Neural cell (in vitro differentiated cells): Measurements from ENCODE around the gene DBX1. TPM values are rescaled to one million over a fixed set of nuclear protein-coding genes. Genes with fewer than 3 reads are reported as not detected.

Source experiments
- H2AFZ ChIP-seq: fragments of 200-600, 300-800 bp; sonication (generic), shearing (Covaris generic); 2 replicates; pipeline ENCODE4 v1.6.0; 2014; ENCODE audit warnings: low read depth, mild to moderate bottlenecking, antibody characterized with exemption, low read length, moderate library complexity
- H3F3A ChIP-seq: fragments of 200-600 bp; shearing (Covaris generic); 2 replicates; pipeline ENCODE4 v1.6.1; 2016; ENCODE audit warnings: mild to moderate bottlenecking, moderate library complexity, mixed read lengths, antibody characterized with exemption, low read length; ENCODE audit not compliant: insufficient read depth, poor library complexity, severe bottlenecking
- H3K27ac ChIP-seq: fragments of 200-600, 300-800 bp; sonication (generic), shearing (Covaris generic); 2 replicates; pipeline ENCODE4 v1.5.1; 2014; ENCODE audit warnings: mild to moderate bottlenecking, low read length, moderate library complexity
- H3K27me3 ChIP-seq: fragments of 300-800, 200-600 bp; sonication (generic), shearing (Covaris generic); 2 replicates; pipeline ENCODE4 v1.6.0; 2014; ENCODE audit warnings: mild to moderate bottlenecking, low read depth, low read length, moderate library complexity; ENCODE audit not compliant: insufficient read depth
- H3K36me3 ChIP-seq: fragments of 300-800, 200-600 bp; sonication (generic), shearing (Covaris generic); 2 replicates; pipeline ENCODE4 v1.5.1; 2014; ENCODE audit warnings: mild to moderate bottlenecking, antibody characterized with exemption, low read length, moderate library complexity; ENCODE audit not compliant: insufficient read depth
- H3K4me2 ChIP-seq: fragments of 300-800, 200-600 bp; sonication (generic), shearing (Covaris generic); 2 replicates; pipeline ENCODE4 v1.6.0; 2014; ENCODE audit warnings: mild to moderate bottlenecking, low read length
- H3K4me3 ChIP-seq: fragments of 300-800, 200-600 bp; sonication (generic), shearing (Covaris generic); 2 replicates; pipeline ENCODE4 v1.5.1; 2014; ENCODE audit warnings: mild to moderate bottlenecking, low read length, moderate library complexity
- H3K79me2 ChIP-seq: fragments of 200-600 bp; shearing (Covaris generic); replicated peaks from 2 replicates; pipeline ENCODE4 v1.6.0; 2014; ENCODE audit warnings: mild to moderate bottlenecking, low read length, moderate library complexity; ENCODE audit not compliant: insufficient read depth
- H3K9ac ChIP-seq: fragments of 300-800, 200-600 bp; sonication (generic), shearing (Covaris generic); 2 replicates; pipeline ENCODE4 v1.6.1; 2016; ENCODE audit warnings: mild to moderate bottlenecking, low read length, mixed read lengths
- H3K9me2 ChIP-seq: fragments of 200-600 bp; shearing (Covaris generic); 2 replicates; pipeline ENCODE4 v1.6.1; 2016; ENCODE audit warnings: mild to moderate bottlenecking, low read length, mixed read lengths; ENCODE audit not compliant: insufficient read depth
- H3K9me3 ChIP-seq: fragments of 200-600, 300-800 bp; sonication (generic), shearing (Covaris generic); 2 replicates; pipeline ENCODE4 v1.6.1; 2016; ENCODE audit warnings: mild to moderate bottlenecking, mixed run types, low read length, moderate library complexity, mixed read lengths
- H4K20me1 ChIP-seq: fragments of 200-600 bp; shearing (Covaris generic); 2 replicates; pipeline ENCODE4 v1.6.1; 2016; ENCODE audit warnings: mild to moderate bottlenecking, mixed run types; ENCODE audit not compliant: insufficient read depth
- EP300 ChIP-seq: fragments of 450-650 bp; conservative IDR thresholded peaks from 2 replicates; pipeline ENCODE4 v1.6.1; 2014; ENCODE audit warnings: antibody characterized with exemption, mild to moderate bottlenecking, moderate library complexity; ENCODE audit not compliant: poor library complexity, severe bottlenecking
- EZH2 ChIP-seq: fragments of 200-600, 300-800 bp; shearing (Covaris generic), sonication (generic); IDR thresholded peaks from 2 replicates; pipeline ENCODE4 v1.6.1; 2014; ENCODE audit warnings: antibody characterized with exemption, low read length, borderline replicate concordance, mild to moderate bottlenecking; ENCODE audit not compliant: insufficient read depth, poor library complexity, severe bottlenecking
- POLR2AphosphoS5 ChIP-seq: IDR thresholded peaks from 2 replicates; pipeline ENCODE4 v1.6.1; 2012
- RAD21 ChIP-seq: fragments of 450-650 bp; conservative IDR thresholded peaks from 2 replicates; pipeline ENCODE4 v1.6.1; 2014; ENCODE audit warnings: antibody characterized with exemption, mild to moderate bottlenecking, moderate library complexity
- polyA plus RNA-seq: library from polyadenylated mRNA; depleted of rRNA; stranded (reverse); fragments of >200 nt; gene quantifications from 2 replicates; pipeline ENCODE4 v1.2.3, GENCODE V29; 2014
- TF ChIP-seq, protein P1 (sequence below): fragments of 450-650 bp; IDR thresholded peaks from 2 replicates; pipeline ENCODE4 v1.5.1; 2014; ENCODE audit warnings: antibody characterized with exemption, mild to moderate bottlenecking, moderate library complexity; ENCODE audit not compliant: poor library complexity, severe bottlenecking
- TF ChIP-seq, protein P2 (sequence below): IDR thresholded peaks from 2 replicates; pipeline ENCODE4 v1.6.1; 2012; ENCODE audit warnings: borderline replicate concordance

The DBX1 gene
- polyA plus RNA-seq, 1 donor from 2014 or later: not detected

DNA sequence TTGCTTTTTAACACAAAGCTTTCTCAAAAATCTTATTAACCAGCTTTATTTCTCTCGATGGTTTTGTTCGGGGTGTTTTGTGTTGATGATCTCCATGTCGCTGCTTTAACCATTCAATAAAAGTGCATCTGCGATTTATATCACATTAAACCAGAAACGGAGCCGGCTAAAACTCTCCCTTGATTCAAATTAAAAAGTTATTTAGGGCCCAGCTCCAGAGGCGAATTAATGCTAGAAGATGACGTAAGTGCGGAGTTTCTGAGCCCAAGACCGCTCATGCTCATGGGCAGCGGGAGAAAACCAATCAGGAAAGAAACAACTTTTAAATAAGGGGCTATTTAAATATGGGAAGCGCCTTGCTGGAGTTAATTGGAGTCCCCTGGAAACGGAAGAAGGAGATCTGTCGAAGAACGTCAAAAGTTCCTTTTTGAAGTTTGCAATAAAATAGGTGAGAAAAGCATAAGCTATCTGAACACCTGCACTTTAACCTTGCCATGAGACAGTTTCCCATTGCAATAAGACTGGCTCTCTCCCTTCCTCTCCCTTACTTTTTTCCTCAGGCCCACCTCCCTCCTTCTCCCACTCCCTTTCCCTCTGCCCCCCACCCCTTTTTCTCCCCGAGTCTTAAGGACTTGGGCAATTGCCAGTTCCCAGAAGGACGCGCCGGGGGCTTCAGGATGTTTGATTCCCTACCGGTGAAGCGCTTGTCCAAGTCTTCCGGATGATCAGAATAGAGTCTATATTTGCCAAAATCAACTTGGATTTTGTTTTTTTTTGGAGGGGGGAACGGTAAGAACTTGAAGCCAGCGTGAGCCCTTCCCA, 1.9 kb upstream of the DBX1 start:
- no peaks in the 10 kb centered on the region for H3F3A ChIP-seq
- H3K27me3 ChIP-seq: peaks cover 97% of the 10 kb centered on the region
- no peak overlapping the region for H3K27ac ChIP-seq
- no peaks in the 10 kb centered on the region for H3K79me2 ChIP-seq
- H2AFZ ChIP-seq: no peak overlapping the region
- no peaks in the 10 kb centered on the region for H3K9me3 ChIP-seq
- no peak overlapping the region for H3K4me2 ChIP-seq
- peak; percentile 51 for TF ChIP-seq EZH2
- no peak for TF ChIP-seq EP300
- TF ChIP-seq POLR2AphosphoS5: peak; percentile 14
- no peaks in the 10 kb centered on the region for H3K36me3 ChIP-seq
- H3K9ac ChIP-seq: no peak overlapping the region
- H4K20me1 ChIP-seq: no peaks in the 10 kb centered on the region
- H3K9me2 ChIP-seq: no peaks in the 10 kb centered on the region
- no peak overlapping the region for H3K4me3 ChIP-seq

DNA sequence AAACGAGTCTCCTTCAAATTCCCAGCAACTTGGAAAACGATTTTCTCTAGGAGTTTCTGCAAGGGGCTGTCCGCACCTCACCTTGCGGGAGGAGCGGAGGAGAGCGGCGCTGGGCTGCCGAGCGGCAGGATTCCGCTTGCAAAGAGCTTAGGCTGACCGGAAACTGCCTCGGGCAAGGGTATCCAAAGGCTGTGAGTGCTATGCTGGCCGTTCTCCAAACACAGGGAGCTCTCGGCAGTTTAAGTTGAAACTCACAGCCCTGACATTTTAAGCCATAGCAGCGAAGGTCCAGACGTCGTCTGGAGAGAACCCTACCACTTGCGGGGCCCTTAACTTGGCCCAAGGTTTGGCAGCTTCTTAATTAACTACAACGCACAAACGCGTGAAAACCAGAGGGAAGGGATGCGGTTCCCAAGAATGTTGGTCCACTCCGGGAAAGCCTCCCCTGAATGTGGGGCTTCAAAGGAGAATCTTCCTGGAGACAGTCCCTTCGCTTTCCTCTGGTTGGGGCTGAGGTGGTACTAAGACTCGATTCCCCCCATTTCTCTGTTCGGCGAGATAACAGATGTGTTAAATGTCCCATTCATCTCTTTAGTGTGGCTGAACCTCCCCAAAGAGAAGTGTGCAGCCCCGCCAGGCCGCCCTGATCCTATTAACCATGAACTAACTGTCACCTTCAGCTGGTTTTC, 1.1 kb upstream of the DBX1 start:
- Histone ChIP-seq H3K9ac (no peak overlapping the region), H3K9me3 (no peaks in the 10 kb centered on the region), H3K4me2 (no peak overlapping the region), H3K4me3 (no peak overlapping the region), H4K20me1 (no peaks in the 10 kb centered on the region), H3K36me3 (no peaks in the 10 kb centered on the region), H3K27ac (no peak overlapping the region), H3K27me3 (peaks cover 99% of the 10 kb centered on the region), H3K79me2 (no peaks in the 10 kb centered on the region), H3K9me2 (no peaks in the 10 kb centered on the region), H3F3A (no peaks in the 10 kb centered on the region), H2AFZ (no peak overlapping the region)
- TF ChIP-seq RAD21: no peak
- TF ChIP-seq EZH2: peak; percentile 14
- TF ChIP-seq, protein P1, sequence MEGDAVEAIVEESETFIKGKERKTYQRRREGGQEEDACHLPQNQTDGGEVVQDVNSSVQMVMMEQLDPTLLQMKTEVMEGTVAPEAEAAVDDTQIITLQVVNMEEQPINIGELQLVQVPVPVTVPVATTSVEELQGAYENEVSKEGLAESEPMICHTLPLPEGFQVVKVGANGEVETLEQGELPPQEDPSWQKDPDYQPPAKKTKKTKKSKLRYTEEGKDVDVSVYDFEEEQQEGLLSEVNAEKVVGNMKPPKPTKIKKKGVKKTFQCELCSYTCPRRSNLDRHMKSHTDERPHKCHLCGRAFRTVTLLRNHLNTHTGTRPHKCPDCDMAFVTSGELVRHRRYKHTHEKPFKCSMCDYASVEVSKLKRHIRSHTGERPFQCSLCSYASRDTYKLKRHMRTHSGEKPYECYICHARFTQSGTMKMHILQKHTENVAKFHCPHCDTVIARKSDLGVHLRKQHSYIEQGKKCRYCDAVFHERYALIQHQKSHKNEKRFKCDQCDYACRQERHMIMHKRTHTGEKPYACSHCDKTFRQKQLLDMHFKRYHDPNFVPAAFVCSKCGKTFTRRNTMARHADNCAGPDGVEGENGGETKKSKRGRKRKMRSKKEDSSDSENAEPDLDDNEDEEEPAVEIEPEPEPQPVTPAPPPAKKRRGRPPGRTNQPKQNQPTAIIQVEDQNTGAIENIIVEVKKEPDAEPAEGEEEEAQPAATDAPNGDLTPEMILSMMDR: no peak
- TF ChIP-seq, protein P2, sequence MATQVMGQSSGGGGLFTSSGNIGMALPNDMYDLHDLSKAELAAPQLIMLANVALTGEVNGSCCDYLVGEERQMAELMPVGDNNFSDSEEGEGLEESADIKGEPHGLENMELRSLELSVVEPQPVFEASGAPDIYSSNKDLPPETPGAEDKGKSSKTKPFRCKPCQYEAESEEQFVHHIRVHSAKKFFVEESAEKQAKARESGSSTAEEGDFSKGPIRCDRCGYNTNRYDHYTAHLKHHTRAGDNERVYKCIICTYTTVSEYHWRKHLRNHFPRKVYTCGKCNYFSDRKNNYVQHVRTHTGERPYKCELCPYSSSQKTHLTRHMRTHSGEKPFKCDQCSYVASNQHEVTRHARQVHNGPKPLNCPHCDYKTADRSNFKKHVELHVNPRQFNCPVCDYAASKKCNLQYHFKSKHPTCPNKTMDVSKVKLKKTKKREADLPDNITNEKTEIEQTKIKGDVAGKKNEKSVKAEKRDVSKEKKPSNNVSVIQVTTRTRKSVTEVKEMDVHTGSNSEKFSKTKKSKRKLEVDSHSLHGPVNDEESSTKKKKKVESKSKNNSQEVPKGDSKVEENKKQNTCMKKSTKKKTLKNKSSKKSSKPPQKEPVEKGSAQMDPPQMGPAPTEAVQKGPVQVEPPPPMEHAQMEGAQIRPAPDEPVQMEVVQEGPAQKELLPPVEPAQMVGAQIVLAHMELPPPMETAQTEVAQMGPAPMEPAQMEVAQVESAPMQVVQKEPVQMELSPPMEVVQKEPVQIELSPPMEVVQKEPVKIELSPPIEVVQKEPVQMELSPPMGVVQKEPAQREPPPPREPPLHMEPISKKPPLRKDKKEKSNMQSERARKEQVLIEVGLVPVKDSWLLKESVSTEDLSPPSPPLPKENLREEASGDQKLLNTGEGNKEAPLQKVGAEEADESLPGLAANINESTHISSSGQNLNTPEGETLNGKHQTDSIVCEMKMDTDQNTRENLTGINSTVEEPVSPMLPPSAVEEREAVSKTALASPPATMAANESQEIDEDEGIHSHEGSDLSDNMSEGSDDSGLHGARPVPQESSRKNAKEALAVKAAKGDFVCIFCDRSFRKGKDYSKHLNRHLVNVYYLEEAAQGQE: no peak
